Testis (tissue), 2 donors: ENCODE results near the gene VPS26C.

Experiments
- POLR2A ChIP-seq: fragments of 450-650 bp; IDR thresholded peaks from one replicate; pipeline ENCODE4 v1.6.1; 2017; ENCODE audit warnings: antibody characterized with exemption, mild to moderate bottlenecking, moderate library complexity
- TF ChIP-seq, protein P1 (sequence below), 3 experiments: fragments of 450-650 bp in 2 of 3; fragments of 200-600 bp in 1 of 3; sonication (generic) in 1 of 3; IDR thresholded peaks; one replicate each; pipeline ENCODE4 v1.5.1; 2016 to 2019; ENCODE audit warnings: antibody characterized with exemption in 3 of 3, mild to moderate bottlenecking in 2 of 3, moderate library complexity in 1 of 3

DNA sequence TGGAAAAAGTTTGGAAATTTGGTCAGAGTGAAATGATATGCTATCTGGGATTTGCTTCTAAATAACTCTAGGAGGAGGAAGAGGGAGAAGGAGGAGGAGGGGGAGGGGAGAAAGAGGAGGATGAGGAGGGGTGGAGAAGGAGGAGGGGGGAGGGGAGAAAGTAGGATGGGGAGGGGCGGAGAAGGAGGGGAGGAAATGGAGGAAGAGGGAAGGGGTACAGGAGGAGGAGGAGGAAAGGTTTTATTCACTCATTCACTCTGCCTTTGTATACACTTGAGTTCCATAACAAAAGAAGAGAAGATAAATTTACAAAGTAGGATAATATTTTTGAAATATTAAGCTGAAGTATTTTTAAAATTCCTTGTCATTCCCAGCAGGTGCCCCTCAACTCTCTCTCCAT lies 6.3 kb upstream of the VPS26C start:
- no peak for TF ChIP-seq POLR2A
- TF ChIP-seq, protein P1, sequence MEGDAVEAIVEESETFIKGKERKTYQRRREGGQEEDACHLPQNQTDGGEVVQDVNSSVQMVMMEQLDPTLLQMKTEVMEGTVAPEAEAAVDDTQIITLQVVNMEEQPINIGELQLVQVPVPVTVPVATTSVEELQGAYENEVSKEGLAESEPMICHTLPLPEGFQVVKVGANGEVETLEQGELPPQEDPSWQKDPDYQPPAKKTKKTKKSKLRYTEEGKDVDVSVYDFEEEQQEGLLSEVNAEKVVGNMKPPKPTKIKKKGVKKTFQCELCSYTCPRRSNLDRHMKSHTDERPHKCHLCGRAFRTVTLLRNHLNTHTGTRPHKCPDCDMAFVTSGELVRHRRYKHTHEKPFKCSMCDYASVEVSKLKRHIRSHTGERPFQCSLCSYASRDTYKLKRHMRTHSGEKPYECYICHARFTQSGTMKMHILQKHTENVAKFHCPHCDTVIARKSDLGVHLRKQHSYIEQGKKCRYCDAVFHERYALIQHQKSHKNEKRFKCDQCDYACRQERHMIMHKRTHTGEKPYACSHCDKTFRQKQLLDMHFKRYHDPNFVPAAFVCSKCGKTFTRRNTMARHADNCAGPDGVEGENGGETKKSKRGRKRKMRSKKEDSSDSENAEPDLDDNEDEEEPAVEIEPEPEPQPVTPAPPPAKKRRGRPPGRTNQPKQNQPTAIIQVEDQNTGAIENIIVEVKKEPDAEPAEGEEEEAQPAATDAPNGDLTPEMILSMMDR (IDR thresholded peaks at IDR 0.05), result no peak
